HCT116 (cell line): Measurements from ENCODE around the gene RGS19. TPM values are rescaled to one million over a fixed set of nuclear protein-coding genes. Genes with fewer than 3 reads are reported as not detected.

ENCODE experiments used
- ATAC-seq: fragments of 200-7000 bp; cut with Tn5 transposase; 2 replicates; pipeline ENCODE4 v1.9.1; 2020; ENCODE audit warnings: mild to moderate bottlenecking, moderate library complexity
- BruUV-seq: library from RNA; stranded (reverse); fragments of 400-500 nt; replicated peaks from 2 replicates; lab custom pipeline; 2021; lab: Mats Ljungman, UMichigan
- CTCF ChIA-PET: fragments of 300-600 bp; sonication (Branson Sonifier 250); formaldehyde crosslinking; loops from one replicate; lab custom pipeline; 2021; ENCODE audit warnings: antibody characterized with exemption; lab: Charles Lee
- POLR2A ChIA-PET: fragments of 300-600, 350-600 bp; sonication (Branson Sonifier 250); formaldehyde crosslinking; loops from one replicate; lab custom pipeline; 2021; ENCODE audit warnings: antibody characterized with exemption; lab: Charles Lee
- RAD21 ChIA-PET, 2 experiments: fragments of 300-600 bp; sonication (Branson Sonifier 250); formaldehyde crosslinking; loops; one replicate each; lab custom pipeline; 2023; ENCODE audit warnings: low total read pairs in 2 of 2; ENCODE audit not compliant: uncharacterized antibody in 2 of 2, unreplicated experiment in 2 of 2, low non-redundant PET in 1 of 2; lab: Charles Lee
- DNase-seq: peaks from one replicate; pipeline ENCODE4 v3.0.0-alpha.2; 2010; ENCODE audit warnings: low read depth, low spot score
- H2AFZ ChIP-seq: fragments of 200-600 bp; shearing (Covaris generic), sonication (generic); 2 replicates; pipeline ENCODE4 v1.6.1; 2017; ENCODE audit warnings: low read depth, mixed run types, mixed read lengths, antibody characterized with exemption, low read length; ENCODE audit not compliant: poor library complexity, severe bottlenecking
- H3K27ac ChIP-seq: 2 replicates; pipeline ENCODE4 v1.5.1; 2012; ENCODE audit warnings: low read depth, low read length
- H3K27me3 ChIP-seq: fragments of 200-600 bp; sonication (generic); 2 replicates; pipeline ENCODE4 v1.6.1; 2016; ENCODE audit warnings: mixed run types, low read length, mixed read lengths; ENCODE audit not compliant: insufficient read depth
- H3K36me3 ChIP-seq, 2 experiments: fragments of 200-500 bp in 1 of 2; fragments of 200-600 bp in 1 of 2; sonication (Bioruptor generic) in 1 of 2; sonication (generic) in 1 of 2; 2 replicates each; pipeline versions ENCODE4 v1.5.1 to v1.6.1; 2014 to 2016; ENCODE audit warnings: low read length in 2 of 2, inconsistent platforms in 1 of 2, mixed read lengths in 1 of 2, mixed run types in 1 of 2; ENCODE audit not compliant: insufficient read depth in 2 of 2, control insufficient read depth in 1 of 2
- H3K4me1 ChIP-seq, 2 experiments: fragments of 200-600 bp in 1 of 2; sonication (generic) in 1 of 2; 2 replicates each; pipeline versions ENCODE4 v1.5.1 to v1.6.1; 2012 to 2017; ENCODE audit warnings: low read length in 2 of 2, inconsistent platforms in 1 of 2, mild to moderate bottlenecking in 1 of 2, mixed read lengths in 1 of 2, mixed run types in 1 of 2, moderate library complexity in 1 of 2; ENCODE audit not compliant: insufficient read depth in 2 of 2, control insufficient read depth in 1 of 2
- H3K4me2 ChIP-seq: fragments of 200-600 bp; sonication (generic); 2 replicates; pipeline ENCODE4 v1.6.1; 2017; ENCODE audit warnings: mixed run types, low read length, mixed read lengths
- H3K4me3 ChIP-seq, 2 experiments: fragments of 200-600 bp in 1 of 2; sonication (generic) in 1 of 2; replicated peaks in 1 of 2; 2 replicates each; pipeline ENCODE4 v1.5.1; 2011 to 2016; ENCODE audit warnings: low read length in 2 of 2, control low read depth in 1 of 2, low read depth in 1 of 2, mild to moderate bottlenecking in 1 of 2, mixed read lengths in 1 of 2, mixed run types in 1 of 2
- H3K79me2 ChIP-seq: fragments of 200-600 bp; sonication (generic); 2 replicates; pipeline ENCODE4 v1.6.1; 2017; ENCODE audit warnings: mild to moderate bottlenecking, mixed run types, low read length, moderate library complexity, mixed read lengths; ENCODE audit not compliant: insufficient read depth
- H3K9ac ChIP-seq: fragments of 200-600 bp; sonication (generic); 2 replicates; pipeline ENCODE4 v1.6.1; 2016; ENCODE audit warnings: low read length, mixed read lengths
- H3K9me2 ChIP-seq: fragments of 200-600 bp; sonication (generic), shearing (Covaris generic); 2 replicates; pipeline ENCODE4 v1.6.1; 2017; ENCODE audit warnings: mixed run types, mild to moderate bottlenecking, moderate library complexity; ENCODE audit not compliant: insufficient read depth
- H3K9me3 ChIP-seq, 2 experiments: fragments of 200-500 bp in 1 of 2; fragments of 200-600 bp in 1 of 2; sonication (Bioruptor generic) in 1 of 2; sonication (generic) in 1 of 2; 2 replicates each; pipeline ENCODE4 v1.6.1; 2014 to 2017; ENCODE audit warnings: low read length in 2 of 2, mixed read lengths in 2 of 2, inconsistent platforms in 1 of 2, low read depth in 1 of 2, mild to moderate bottlenecking in 1 of 2, mixed run types in 1 of 2, moderate library complexity in 1 of 2; ENCODE audit not compliant: control insufficient read depth in 1 of 2, insufficient read depth in 1 of 2
- H4K20me1 ChIP-seq: fragments of 200-600 bp; sonication (generic), shearing (Covaris generic); 2 replicates; pipeline ENCODE4 v1.6.1; 2017; ENCODE audit warnings: mixed run types, mild to moderate bottlenecking, moderate library complexity; ENCODE audit not compliant: insufficient read depth
- CBX3 ChIP-seq: IDR thresholded peaks from 2 replicates; pipeline ENCODE4 v1.6.1; 2012; ENCODE audit warnings: low read depth
- EGR1 ChIP-seq: IDR thresholded peaks from 2 replicates; pipeline ENCODE4 v1.6.1; 2012; ENCODE audit warnings: low read depth
- EZH2phosphoT487 ChIP-seq: fragments of 200-600 bp; IDR thresholded peaks from 2 replicates; pipeline ENCODE4 v1.6.1; 2018; ENCODE audit warnings: antibody characterized with exemption, borderline replicate concordance
- FOSL1 ChIP-seq: IDR thresholded peaks from 2 replicates; pipeline ENCODE4 v1.6.1; 2012; ENCODE audit warnings: low read depth
- POLR2AphosphoS5 ChIP-seq: IDR thresholded peaks from 2 replicates; pipeline ENCODE4 v1.6.1; 2011; ENCODE audit warnings: mild to moderate bottlenecking, low read depth, low read length, moderate library complexity
- REST ChIP-seq: IDR thresholded peaks from 2 replicates; pipeline ENCODE4 v1.6.1; 2012; ENCODE audit warnings: low read depth
- ZFX ChIP-seq: fragments of 450-650 bp; IDR thresholded peaks from 2 replicates; pipeline ENCODE4 v1.6.1; 2017
- intact Hi-C: fragments of 100-400 bp; cut with micrococcal nuclease; formaldehyde crosslinking; loops from 2 replicates; pipeline ENCODE4 v1.10.0; 2022
- total RNA-seq: library from RNA; stranded (reverse); gene quantifications from one replicate; pipeline ENCODE4 v1.2.1, GENCODE V29; 2021; ENCODE audit not compliant: unreplicated experiment

Gene RGS19
- total RNA-seq, 1 experiment from 2014 or later: 21.4 TPM

GRCh38 chr20:64049060-64049877 lies 30.0 kb downstream of the RGS19 start, which contains the start of gene SOX18:
SOX18 (minus strand) TSS chr20:64049639; CDS start chr20:64049516, 123 bp downstream.
- Histone ChIP-seq H3K9ac (peak within 1 kb of the TSS; percentile 51), H3K4me2 (peak within 1 kb of the TSS; percentile 80), H3K79me2 (no peaks in the 10 kb centered on the region), H3K4me1 (peaks cover 30 to 38% of the 10 kb centered on the region in 2 experiments), H3K4me3 (peak within 1 kb of the TSS; percentile 37 to 56), H3K9me3 (no peaks in the 10 kb centered on the region), H3K27ac (peak within 1 kb of the TSS; percentile 51; the same call in 1 of the 2 replicates), H3K9me2 (no peaks in the 10 kb centered on the region), H3K27me3 (no peaks in the 10 kb centered on the region), H3K36me3 (no peaks in the 10 kb centered on the region), H4K20me1 (no peaks in the 10 kb centered on the region), H2AFZ (no peak within 1 kb of the TSS)
- CTCF ChIA-PET: interaction anchor here (1.0 kb wide), 1 partner anchor 10 kb away, joined by 3 read pairs; no protein-coding TSS in a partner anchor
- BruUV-seq: no TSS peak
- DNase-seq (no peak), ATAC-seq (peak; percentile 64)
- TF ChIP-seq EZH2phosphoT487 (no peak), REST (no peak), EGR1 (no peak), FOSL1 (no peak), POLR2AphosphoS5 (0 out of 2 replicates have a peak, but pooled peaks have one; percentile 48), CBX3 (no peak), ZFX (peak; percentile 66; the same call in 1 of the 2 replicates)
- RAD21 ChIA-PET: no interaction called here
- intact Hi-C loops: no loop called here
- POLR2A ChIA-PET: no interaction called here
